Esophagus squamous epithelium (tissue), 4 donors: ENCODE measurements around the gene ATRN.

Experiments
- POLR2A ChIP-seq, 4 donors: fragments of 450-650 bp; IDR thresholded peaks; one replicate each; pipeline ENCODE4 v1.6.1; 2017; ENCODE audit warnings: antibody characterized with exemption in 4 of 4, mild to moderate bottlenecking in 4 of 4, moderate library complexity in 3 of 4
- TF ChIP-seq, protein P1 (sequence below), 6 experiments: fragments of 450-650 bp in 4 of 6; fragments of 200-600 bp in 2 of 6; sonication (generic) in 2 of 6; IDR thresholded peaks; one replicate each; pipeline ENCODE4 v1.5.1; 2016 to 2019; ENCODE audit warnings: antibody characterized with exemption in 6 of 6, mild to moderate bottlenecking in 4 of 6, moderate library complexity in 4 of 6

DNA sequence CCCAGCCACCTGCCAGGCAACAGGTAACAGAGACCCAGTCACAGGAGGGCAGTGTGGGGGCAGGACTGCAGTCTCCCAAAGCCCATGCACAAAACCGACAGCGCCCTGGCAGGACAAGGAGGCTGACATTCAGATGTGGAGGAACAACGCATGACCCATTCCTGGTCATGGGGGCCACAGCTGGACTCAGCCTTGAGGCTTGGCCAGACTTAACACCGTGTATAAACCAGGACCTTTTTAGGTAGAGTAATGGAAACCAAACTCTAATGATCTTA, 184.2 kb downstream of the ATRN start:
- TF ChIP-seq, protein P1, sequence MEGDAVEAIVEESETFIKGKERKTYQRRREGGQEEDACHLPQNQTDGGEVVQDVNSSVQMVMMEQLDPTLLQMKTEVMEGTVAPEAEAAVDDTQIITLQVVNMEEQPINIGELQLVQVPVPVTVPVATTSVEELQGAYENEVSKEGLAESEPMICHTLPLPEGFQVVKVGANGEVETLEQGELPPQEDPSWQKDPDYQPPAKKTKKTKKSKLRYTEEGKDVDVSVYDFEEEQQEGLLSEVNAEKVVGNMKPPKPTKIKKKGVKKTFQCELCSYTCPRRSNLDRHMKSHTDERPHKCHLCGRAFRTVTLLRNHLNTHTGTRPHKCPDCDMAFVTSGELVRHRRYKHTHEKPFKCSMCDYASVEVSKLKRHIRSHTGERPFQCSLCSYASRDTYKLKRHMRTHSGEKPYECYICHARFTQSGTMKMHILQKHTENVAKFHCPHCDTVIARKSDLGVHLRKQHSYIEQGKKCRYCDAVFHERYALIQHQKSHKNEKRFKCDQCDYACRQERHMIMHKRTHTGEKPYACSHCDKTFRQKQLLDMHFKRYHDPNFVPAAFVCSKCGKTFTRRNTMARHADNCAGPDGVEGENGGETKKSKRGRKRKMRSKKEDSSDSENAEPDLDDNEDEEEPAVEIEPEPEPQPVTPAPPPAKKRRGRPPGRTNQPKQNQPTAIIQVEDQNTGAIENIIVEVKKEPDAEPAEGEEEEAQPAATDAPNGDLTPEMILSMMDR (IDR thresholded peaks at IDR 0.05) = no peak
- no peak for TF ChIP-seq POLR2A (IDR thresholded peaks at IDR 0.05)
